Measurements from ENCODE around the gene RPL7A.

- TF ChIP-seq, protein P1, sequence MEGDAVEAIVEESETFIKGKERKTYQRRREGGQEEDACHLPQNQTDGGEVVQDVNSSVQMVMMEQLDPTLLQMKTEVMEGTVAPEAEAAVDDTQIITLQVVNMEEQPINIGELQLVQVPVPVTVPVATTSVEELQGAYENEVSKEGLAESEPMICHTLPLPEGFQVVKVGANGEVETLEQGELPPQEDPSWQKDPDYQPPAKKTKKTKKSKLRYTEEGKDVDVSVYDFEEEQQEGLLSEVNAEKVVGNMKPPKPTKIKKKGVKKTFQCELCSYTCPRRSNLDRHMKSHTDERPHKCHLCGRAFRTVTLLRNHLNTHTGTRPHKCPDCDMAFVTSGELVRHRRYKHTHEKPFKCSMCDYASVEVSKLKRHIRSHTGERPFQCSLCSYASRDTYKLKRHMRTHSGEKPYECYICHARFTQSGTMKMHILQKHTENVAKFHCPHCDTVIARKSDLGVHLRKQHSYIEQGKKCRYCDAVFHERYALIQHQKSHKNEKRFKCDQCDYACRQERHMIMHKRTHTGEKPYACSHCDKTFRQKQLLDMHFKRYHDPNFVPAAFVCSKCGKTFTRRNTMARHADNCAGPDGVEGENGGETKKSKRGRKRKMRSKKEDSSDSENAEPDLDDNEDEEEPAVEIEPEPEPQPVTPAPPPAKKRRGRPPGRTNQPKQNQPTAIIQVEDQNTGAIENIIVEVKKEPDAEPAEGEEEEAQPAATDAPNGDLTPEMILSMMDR (IDR thresholded peaks at IDR 0.05 in 4 of 5, conservative IDR thresholded peaks at IDR 0.05 in 1 of 5), result no peak
- no peak for TF ChIP-seq POLR2A (IDR thresholded peaks at IDR 0.05)
These were observed 41.1 kb downstream of the RPL7A start for GRCh38 chr9:133389025-133389557.
